Raji (cell line): Measurements from ENCODE around the gene COG6.

Experiments
- POLR2A ChIP-seq: IDR thresholded peaks from 2 replicates; pipeline ENCODE4 v1.6.1; 2011; ENCODE audit warnings: low read depth, low read length, control low read depth; ENCODE audit not compliant: insufficient read depth

COG6 gene

GRCh38 chr13:39777021-39777420 is 121.6 kb downstream of the COG6 start:
- no peak for TF ChIP-seq POLR2A

GRCh38 chr13:39777527-39778061 is 122.1 kb downstream of the COG6 start:
- no peak for TF ChIP-seq POLR2A

- TF ChIP-seq POLR2A, result no peak
Measured at GRCh38 chr13:39779337-39780265, 124.1 kb downstream of the COG6 start.

GRCh38 chr13:39780711-39781110 is 125.2 kb downstream of the COG6 start:
- TF ChIP-seq POLR2A, result no peak

- TF ChIP-seq POLR2A, result no peak
Measured at GRCh38 chr13:39781381-39781780, 125.9 kb downstream of the COG6 start.

- TF ChIP-seq POLR2A, result no peak
Measured at GRCh38 chr13:39783051-39783450, 127.6 kb downstream of the COG6 start.

GRCh38 chr13:39784347-39784746 is 128.9 kb downstream of the COG6 start:
- TF ChIP-seq POLR2A, result no peak

GRCh38 chr13:39786091-39786490 is 130.6 kb downstream of the COG6 start:
- no peak for TF ChIP-seq POLR2A

- TF ChIP-seq POLR2A, result no peak
Measured at GRCh38 chr13:39787086-39787487, 131.6 kb downstream of the COG6 start.

GRCh38 chr13:39788102-39788501 is 132.6 kb downstream of the COG6 start:
- TF ChIP-seq POLR2A, result no peak

GRCh38 chr13:39789451-39789850 is 134.0 kb downstream of the COG6 start:
- no peak for TF ChIP-seq POLR2A
